Urothelium cell line (cell line): ENCODE data around the gene POU2F1.

ENCODE experiments used
- DNase-seq: peaks from one replicate; pipeline ENCODE4 v3.0.0; 2011; ENCODE audit warnings: low spot score, mixed read lengths
- FAIRE-seq: peaks from 2 replicates; lab custom pipeline; 2011; peaks lifted over from hg19 to GRCh38; lab: Jason Lieb, UNC

The POU2F1 gene

GRCh38 chr1:167220537-167221125, at the start of gene POU2F1:
Gene POU2F1, plus strand, starts transcription at chr1:167220886. Its CDS starts 12 bp downstream, at chr1:167220898.
- no peak for FAIRE-seq
- DNase-seq = peak; percentile 96

GRCh38 chr1:167171286-167171929, 49.3 kb upstream of the POU2F1 start:
- DNase-seq = no peak
- FAIRE-seq = no peak

GRCh38 chr1:167173516-167174184, 47.0 kb upstream of the POU2F1 start:
- DNase-seq (peak; percentile 54), FAIRE-seq (no peak)

- DNase-seq (no peak), FAIRE-seq (no peak)
Measured at GRCh38 chr1:167175901-167176300, 44.8 kb upstream of the POU2F1 start.

GRCh38 chr1:167178831-167179230, 41.9 kb upstream of the POU2F1 start:
- no peak for DNase-seq
- no peak for FAIRE-seq

- DNase-seq (no peak), FAIRE-seq (no peak)
Measured at GRCh38 chr1:167182571-167183320, 37.9 kb upstream of the POU2F1 start.

- no peak for FAIRE-seq
Measured at GRCh38 chr1:167184081-167184480, 36.6 kb upstream of the POU2F1 start.

GRCh38 chr1:167185062-167185461, 35.6 kb upstream of the POU2F1 start:
- FAIRE-seq = no peak
- DNase-seq = no peak

More at GRCh38 chr1:167184081-167184480, 36.6 kb upstream of the POU2F1 start:
- no peak for DNase-seq

GRCh38 chr1:167185974-167186657, 34.6 kb upstream of the POU2F1 start:
- DNase-seq = no peak
- no peak for FAIRE-seq

GRCh38 chr1:167186771-167187170, 33.9 kb upstream of the POU2F1 start:
- no peak for DNase-seq
- no peak for FAIRE-seq

GRCh38 chr1:167190747-167191237, 29.9 kb upstream of the POU2F1 start:
- DNase-seq (no peak), FAIRE-seq (no peak)

GRCh38 chr1:167191958-167192357, 28.7 kb upstream of the POU2F1 start:
- no peak for FAIRE-seq

GRCh38 chr1:167194182-167194581, 26.5 kb upstream of the POU2F1 start:
- FAIRE-seq = no peak

More at GRCh38 chr1:167191958-167192357, 28.7 kb upstream of the POU2F1 start:
- no peak for DNase-seq

GRCh38 chr1:167196166-167196565, 24.5 kb upstream of the POU2F1 start:
- no peak for DNase-seq
- no peak for FAIRE-seq

More at GRCh38 chr1:167194182-167194581, 26.5 kb upstream of the POU2F1 start:
- DNase-seq = no peak

GRCh38 chr1:167197236-167197635, 23.4 kb upstream of the POU2F1 start:
- FAIRE-seq (no peak), DNase-seq (no peak)

- DNase-seq (no peak), FAIRE-seq (no peak)
Measured at GRCh38 chr1:167197692-167198091, 23.0 kb upstream of the POU2F1 start.

- DNase-seq (no peak), FAIRE-seq (no peak)
Measured at GRCh38 chr1:167198518-167199133, 22.1 kb upstream of the POU2F1 start.

- DNase-seq (no peak), FAIRE-seq (no peak)
Measured at GRCh38 chr1:167199656-167200055, 21.0 kb upstream of the POU2F1 start.

- DNase-seq (no peak), FAIRE-seq (no peak)
Measured at GRCh38 chr1:167200272-167200671, 20.4 kb upstream of the POU2F1 start.

- FAIRE-seq (no peak), DNase-seq (no peak)
Measured at GRCh38 chr1:167200749-167201148, 19.9 kb upstream of the POU2F1 start.
